ENCODE measurements around the gene DFFB.

GRCh38 chr1:3917761-3918160 is 60.5 kb downstream of the DFFB start:
- TF ChIP-seq POLR2AphosphoS5 (IDR thresholded peaks at IDR 0.05) (no peak), CTCF (IDR thresholded peaks at IDR 0.05; ENCODE audit: poor library complexity, severe bottlenecking) (no peak), TAF1 (IDR thresholded peaks at IDR 0.05; ENCODE audit: low read depth) (no peak)
- TF ChIP-seq, protein P1, sequence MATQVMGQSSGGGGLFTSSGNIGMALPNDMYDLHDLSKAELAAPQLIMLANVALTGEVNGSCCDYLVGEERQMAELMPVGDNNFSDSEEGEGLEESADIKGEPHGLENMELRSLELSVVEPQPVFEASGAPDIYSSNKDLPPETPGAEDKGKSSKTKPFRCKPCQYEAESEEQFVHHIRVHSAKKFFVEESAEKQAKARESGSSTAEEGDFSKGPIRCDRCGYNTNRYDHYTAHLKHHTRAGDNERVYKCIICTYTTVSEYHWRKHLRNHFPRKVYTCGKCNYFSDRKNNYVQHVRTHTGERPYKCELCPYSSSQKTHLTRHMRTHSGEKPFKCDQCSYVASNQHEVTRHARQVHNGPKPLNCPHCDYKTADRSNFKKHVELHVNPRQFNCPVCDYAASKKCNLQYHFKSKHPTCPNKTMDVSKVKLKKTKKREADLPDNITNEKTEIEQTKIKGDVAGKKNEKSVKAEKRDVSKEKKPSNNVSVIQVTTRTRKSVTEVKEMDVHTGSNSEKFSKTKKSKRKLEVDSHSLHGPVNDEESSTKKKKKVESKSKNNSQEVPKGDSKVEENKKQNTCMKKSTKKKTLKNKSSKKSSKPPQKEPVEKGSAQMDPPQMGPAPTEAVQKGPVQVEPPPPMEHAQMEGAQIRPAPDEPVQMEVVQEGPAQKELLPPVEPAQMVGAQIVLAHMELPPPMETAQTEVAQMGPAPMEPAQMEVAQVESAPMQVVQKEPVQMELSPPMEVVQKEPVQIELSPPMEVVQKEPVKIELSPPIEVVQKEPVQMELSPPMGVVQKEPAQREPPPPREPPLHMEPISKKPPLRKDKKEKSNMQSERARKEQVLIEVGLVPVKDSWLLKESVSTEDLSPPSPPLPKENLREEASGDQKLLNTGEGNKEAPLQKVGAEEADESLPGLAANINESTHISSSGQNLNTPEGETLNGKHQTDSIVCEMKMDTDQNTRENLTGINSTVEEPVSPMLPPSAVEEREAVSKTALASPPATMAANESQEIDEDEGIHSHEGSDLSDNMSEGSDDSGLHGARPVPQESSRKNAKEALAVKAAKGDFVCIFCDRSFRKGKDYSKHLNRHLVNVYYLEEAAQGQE (IDR thresholded peaks at IDR 0.05; ENCODE audit: borderline replicate concordance) = no peak

All from neural cell (in vitro differentiated cells).